ENCODE data around the gene HMX1. TPM values are rescaled to one million over a fixed set of nuclear protein-coding genes. Genes with fewer than 3 reads are reported as not detected.

The HMX1 gene
- total RNA-seq, 2 donors from 2014 or later = not detected

- no peak for TF ChIP-seq CTCF (IDR thresholded peaks at IDR 0.05)
- Histone ChIP-seq H3K27me3 (no peaks in the 10 kb centered on the region), H3K36me3 (no peaks in the 10 kb centered on the region), H3K4me1 (no peaks in the 10 kb centered on the region), H3K27ac (no peak overlapping the region), H3K9me3 (no peaks in the 10 kb centered on the region), H3K4me3 (no peak overlapping the region)
- DNase-seq (ENCODE audit: low spot score) = peak; percentile 42
Observed at GRCh38 chr4:8910822-8911315, 39.2 kb upstream of the HMX1 start.

DNA sequence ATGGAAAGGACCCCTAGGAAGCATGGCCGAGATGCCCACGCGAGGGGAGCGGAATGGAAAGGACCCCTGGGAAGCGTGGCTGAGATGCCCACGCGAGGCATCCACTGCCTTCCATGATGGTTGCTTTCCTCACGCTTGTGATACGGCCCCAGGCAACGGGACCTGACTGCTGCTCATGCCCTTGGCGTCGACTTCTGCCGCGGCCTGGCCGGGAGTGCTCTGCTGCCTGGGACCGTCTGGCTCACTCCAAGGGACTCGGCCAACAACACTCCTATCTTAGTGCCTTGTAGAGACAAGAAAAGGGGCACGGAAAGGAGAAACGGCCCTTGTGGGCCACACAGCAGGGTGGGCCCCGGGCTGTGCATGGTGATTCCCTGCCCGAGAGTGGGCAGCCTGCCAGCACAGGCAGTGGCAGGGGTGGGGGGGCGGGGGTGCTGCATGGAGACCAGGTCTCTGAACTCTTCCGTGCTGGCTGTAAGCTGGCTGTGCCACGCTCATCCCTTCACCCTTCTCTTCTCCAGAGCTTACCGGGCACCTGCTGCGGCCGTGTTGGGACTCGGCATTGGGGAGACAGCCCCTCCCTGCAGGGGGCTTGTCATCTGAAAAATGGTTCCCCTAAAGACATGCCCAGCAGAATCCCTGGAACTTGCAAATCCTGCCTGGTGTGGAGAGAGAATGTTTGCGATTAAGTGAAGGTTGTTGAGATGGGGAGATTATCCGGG lies 38.6 kb upstream of the HMX1 start:
- no peaks in the 10 kb centered on the region for H3K27me3 ChIP-seq
- H3K9me3 ChIP-seq = no peaks in the 10 kb centered on the region
- TF ChIP-seq CTCF (IDR thresholded peaks at IDR 0.05) = no peak
- no peak overlapping the region for H3K4me3 ChIP-seq
- H3K36me3 ChIP-seq = no peaks in the 10 kb centered on the region
- DNase-seq (ENCODE audit: low spot score) = peak; percentile 38
- H3K27ac ChIP-seq = no peak overlapping the region
- H3K4me1 ChIP-seq = no peaks in the 10 kb centered on the region

DNA sequence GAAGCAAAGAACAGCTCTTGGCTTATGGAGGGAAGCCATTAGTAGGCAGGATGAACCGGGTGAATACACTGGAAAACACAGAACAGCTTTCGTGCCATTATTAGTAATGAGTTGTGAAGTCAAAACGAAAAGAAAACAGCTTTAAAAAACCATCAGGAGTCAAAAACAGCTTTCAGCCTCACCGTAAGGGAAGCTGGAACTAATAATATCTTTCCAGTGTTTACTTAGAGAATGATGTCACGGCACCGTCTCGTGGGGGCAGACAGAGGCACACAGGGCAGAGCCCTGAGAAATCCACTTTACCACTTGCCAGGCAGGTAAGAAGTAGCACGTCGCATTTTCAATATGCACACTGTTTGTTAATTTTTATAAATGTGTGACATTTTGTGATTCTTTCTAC lies 37.9 kb upstream of the HMX1 start:
- H3K27me3 ChIP-seq = no peaks in the 10 kb centered on the region
- DNase-seq (ENCODE audit: low spot score) = no peak
- H3K36me3 ChIP-seq = no peaks in the 10 kb centered on the region
- H3K9me3 ChIP-seq = no peaks in the 10 kb centered on the region
- no peak overlapping the region for H3K4me3 ChIP-seq
- no peak for TF ChIP-seq CTCF (IDR thresholded peaks at IDR 0.05)
- H3K4me1 ChIP-seq = no peaks in the 10 kb centered on the region
- H3K27ac ChIP-seq = no peak overlapping the region

- Histone ChIP-seq H3K9me3 (no peaks in the 10 kb centered on the region), H3K36me3 (no peaks in the 10 kb centered on the region), H3K4me1 (no peaks in the 10 kb centered on the region), H3K4me3 (no peak overlapping the region), H3K27ac (no peak overlapping the region), H3K27me3 (no peaks in the 10 kb centered on the region)
- no peak for DNase-seq (ENCODE audit: low spot score)
- TF ChIP-seq CTCF (IDR thresholded peaks at IDR 0.05) = no peak
Observed at GRCh38 chr4:8908206-8908893, 36.7 kb upstream of the HMX1 start.

- Histone ChIP-seq H3K4me1 (no peaks in the 10 kb centered on the region), H3K9me3 (peaks cover 0 to 4% of the 10 kb centered on the region in 2 donors), H3K27me3 (no peaks in the 10 kb centered on the region), H3K4me3 (no peak overlapping the region), H3K36me3 (no peaks in the 10 kb centered on the region), H3K27ac (no peak overlapping the region)
- TF ChIP-seq CTCF (IDR thresholded peaks at IDR 0.05) = no peak
- no peak for DNase-seq (ENCODE audit: low spot score)
Observed at GRCh38 chr4:8907596-8908205, 36.1 kb upstream of the HMX1 start.

All from right atrium auricular region (tissue), 2 donors.